GM19467 (cell line): ENCODE results near the gene PLCL2.

Experiments used
- ATAC-seq: cut with Tn5 transposase; IDR thresholded peaks from one replicate; pipeline ENCODE4 v1.9.1; 2021; ENCODE audit warnings: mild to moderate bottlenecking, moderate library complexity; ENCODE audit not compliant: unreplicated experiment

Gene PLCL2

GRCh38 chr3:17137321-17137826 is 252.6 kb downstream of the PLCL2 start:
- no peak for ATAC-seq

GRCh38 chr3:17138246-17139039 is 253.7 kb downstream of the PLCL2 start:
- no peak for ATAC-seq
